ENCODE results near the gene NPR3.

The NPR3 gene

GRCh38 chr5:32836176-32836575 is 125.1 kb downstream of the NPR3 start:
- H3K4me3 ChIP-seq (ENCODE audit: low read length): no peak overlapping the region
- DNase-seq (ENCODE audit: low read depth): no peak
- no peak for TF ChIP-seq CTCF (conservative IDR thresholded peaks at IDR 0.05; ENCODE audit: low read length)

- H3K4me3 ChIP-seq (ENCODE audit: low read length): no peak overlapping the region
- no peak for TF ChIP-seq CTCF (conservative IDR thresholded peaks at IDR 0.05; ENCODE audit: low read length)
- DNase-seq (ENCODE audit: low read depth): no peak
Observed at GRCh38 chr5:32837211-32837610, 126.1 kb downstream of the NPR3 start.

- DNase-seq (ENCODE audit: low read depth): no peak
- no peak overlapping the region for H3K4me3 ChIP-seq (ENCODE audit: low read length)
- no peak for TF ChIP-seq CTCF (conservative IDR thresholded peaks at IDR 0.05; ENCODE audit: low read length)
Observed at GRCh38 chr5:32839106-32839505, 128.0 kb downstream of the NPR3 start.

- no peak for TF ChIP-seq CTCF (conservative IDR thresholded peaks at IDR 0.05; ENCODE audit: low read length)
- no peak for DNase-seq (ENCODE audit: low read depth)
- H3K4me3 ChIP-seq (ENCODE audit: low read length): no peak overlapping the region
Observed at GRCh38 chr5:32840606-32841005, 129.5 kb downstream of the NPR3 start.

Data from AG10803 (cell line).